ENCODE data around the gene REL.

REL gene

GRCh38 chr2:60934165-60934722 is 52.9 kb downstream of the REL start:
- H3K27me3 ChIP-seq (ENCODE audit: insufficient read depth, low read length): no peaks in the 10 kb centered on the region
- DNase-seq: no peak
- H2BK120ac ChIP-seq (ENCODE audit: insufficient read depth, low read length, poor library complexity): no peak overlapping the region
- WGBS (ENCODE audit: extremely low coverage, insufficient coverage, insufficient read length): no CpG with 5 or more reads among the region's 2 CpGs
- no peak overlapping the region for H4K12ac ChIP-seq (ENCODE audit: low read depth, low read length)
- H3K4me3 ChIP-seq (ENCODE audit: low read depth, low read length): no peak overlapping the region
- H4K8ac ChIP-seq (ENCODE audit: low read depth, low read length): no peak overlapping the region
- no peak overlapping the region for H3K18ac ChIP-seq (ENCODE audit: low read length)
- H3K27ac ChIP-seq (ENCODE audit: low read depth, low read length): no peak overlapping the region
- no peak overlapping the region for H3K23ac ChIP-seq (ENCODE audit: low read length)
- H3K4ac ChIP-seq (ENCODE audit: low read depth, low read length): no peak overlapping the region
- H2BK12ac ChIP-seq (ENCODE audit: low read length): no peak overlapping the region
- H3K4me2 ChIP-seq (ENCODE audit: low read length): no peak overlapping the region
- no peaks in the 10 kb centered on the region for H3K79me2 ChIP-seq (ENCODE audit: control insufficient read depth, insufficient read depth, low read length, poor library complexity)
- no peak overlapping the region for H4K91ac ChIP-seq (ENCODE audit: low read depth, low read length)
- H2BK5ac ChIP-seq (ENCODE audit: low read depth, low read length, poor library complexity): no peak overlapping the region
- no peak overlapping the region for H2AK5ac ChIP-seq (ENCODE audit: low read length)
- H3K14ac ChIP-seq (ENCODE audit: low read length): no peak overlapping the region
- H3K9ac ChIP-seq (ENCODE audit: low read length): no peak overlapping the region
- H3K36me3 ChIP-seq (ENCODE audit: control insufficient read depth in 1 of 2, insufficient read depth in 2 of 2, low read length in 2 of 2): no peaks in the 10 kb centered on the region
- no peaks in the 10 kb centered on the region for H3K4me1 ChIP-seq (ENCODE audit: control insufficient read depth in 1 of 2, insufficient read depth in 2 of 2, low read length in 2 of 2)
- peaks cover 3% of the 10 kb centered on the region for H3K9me3 ChIP-seq (ENCODE audit: insufficient read depth, low read depth, low read length)
- no peak overlapping the region for H2AFZ ChIP-seq (ENCODE audit: insufficient read depth, low read length, poor library complexity)
- no peaks in the 10 kb centered on the region for H3K79me1 ChIP-seq (ENCODE audit: low read length)

GRCh38 chr2:60936757-60937156 is 55.4 kb downstream of the REL start:
- Histone ChIP-seq H3K4me3 (ENCODE audit: low read depth, low read length) (no peak overlapping the region), H2BK120ac (ENCODE audit: insufficient read depth, low read length, poor library complexity) (no peak overlapping the region), H2BK5ac (ENCODE audit: low read depth, low read length, poor library complexity) (no peak overlapping the region), H4K8ac (ENCODE audit: low read depth, low read length) (no peak overlapping the region), H3K79me1 (ENCODE audit: low read length) (no peaks in the 10 kb centered on the region), H4K91ac (ENCODE audit: low read depth, low read length) (no peak overlapping the region), H2BK12ac (ENCODE audit: low read length) (no peak overlapping the region), H3K18ac (ENCODE audit: low read length) (no peak overlapping the region), H3K4ac (ENCODE audit: low read depth, low read length) (no peak overlapping the region), H3K27me3 (ENCODE audit: insufficient read depth, low read length) (no peaks in the 10 kb centered on the region), H3K14ac (ENCODE audit: low read length) (no peak overlapping the region), H3K23ac (ENCODE audit: low read length) (no peak overlapping the region), H3K27ac (ENCODE audit: low read depth, low read length) (no peak overlapping the region), H4K12ac (ENCODE audit: low read depth, low read length) (no peak overlapping the region), H3K4me2 (ENCODE audit: low read length) (no peak overlapping the region), H3K9me3 (ENCODE audit: insufficient read depth, low read depth, low read length) (peaks cover 3% of the 10 kb centered on the region), H3K36me3 (ENCODE audit: control insufficient read depth in 1 of 2, insufficient read depth in 2 of 2, low read length in 2 of 2) (no peaks in the 10 kb centered on the region), H3K4me1 (ENCODE audit: control insufficient read depth in 1 of 2, insufficient read depth in 2 of 2, low read length in 2 of 2) (no peaks in the 10 kb centered on the region), H3K79me2 (ENCODE audit: control insufficient read depth, insufficient read depth, low read length, poor library complexity) (no peaks in the 10 kb centered on the region), H3K9ac (ENCODE audit: low read length) (no peak overlapping the region), H2AFZ (ENCODE audit: insufficient read depth, low read length, poor library complexity) (no peak overlapping the region), H2AK5ac (ENCODE audit: low read length) (no peak overlapping the region)
- DNase-seq: no peak
- WGBS (ENCODE audit: extremely low coverage, insufficient coverage, insufficient read length): no CpG with 5 or more reads among the region's 5 CpGs

GRCh38 chr2:60938301-60938700 is 56.9 kb downstream of the REL start:
- Histone ChIP-seq H4K8ac (ENCODE audit: low read depth, low read length) (no peak overlapping the region), H3K27me3 (ENCODE audit: insufficient read depth, low read length) (no peaks in the 10 kb centered on the region), H2AFZ (ENCODE audit: insufficient read depth, low read length, poor library complexity) (no peak overlapping the region), H4K12ac (ENCODE audit: low read depth, low read length) (no peak overlapping the region), H2BK5ac (ENCODE audit: low read depth, low read length, poor library complexity) (no peak overlapping the region), H3K79me2 (ENCODE audit: control insufficient read depth, insufficient read depth, low read length, poor library complexity) (no peaks in the 10 kb centered on the region), H3K14ac (ENCODE audit: low read length) (no peak overlapping the region), H3K4me3 (ENCODE audit: low read depth, low read length) (no peak overlapping the region), H2BK12ac (ENCODE audit: low read length) (no peak overlapping the region), H2AK5ac (ENCODE audit: low read length) (no peak overlapping the region), H3K4ac (ENCODE audit: low read depth, low read length) (no peak overlapping the region), H3K4me1 (ENCODE audit: control insufficient read depth in 1 of 2, insufficient read depth in 2 of 2, low read length in 2 of 2) (no peaks in the 10 kb centered on the region), H2BK120ac (ENCODE audit: insufficient read depth, low read length, poor library complexity) (no peak overlapping the region), H3K23ac (ENCODE audit: low read length) (no peak overlapping the region), H3K27ac (ENCODE audit: low read depth, low read length) (no peak overlapping the region), H4K91ac (ENCODE audit: low read depth, low read length) (no peak overlapping the region), H3K18ac (ENCODE audit: low read length) (no peak overlapping the region), H3K36me3 (ENCODE audit: control insufficient read depth in 1 of 2, insufficient read depth in 2 of 2, low read length in 2 of 2) (no peaks in the 10 kb centered on the region), H3K79me1 (ENCODE audit: low read length) (no peaks in the 10 kb centered on the region), H3K9ac (ENCODE audit: low read length) (no peak overlapping the region), H3K4me2 (ENCODE audit: low read length) (no peak overlapping the region), H3K9me3 (ENCODE audit: insufficient read depth, low read depth, low read length) (peaks cover 3% of the 10 kb centered on the region)
- WGBS (ENCODE audit: extremely low coverage, insufficient coverage, insufficient read length): no CpG with 5 or more reads among the region's 7 CpGs
- no peak for DNase-seq

- Histone ChIP-seq H2BK5ac (ENCODE audit: low read depth, low read length, poor library complexity) (no peak overlapping the region), H3K79me1 (ENCODE audit: low read length) (no peaks in the 10 kb centered on the region), H3K9me3 (ENCODE audit: insufficient read depth, low read depth, low read length) (peaks cover 3% of the 10 kb centered on the region), H2AK5ac (ENCODE audit: low read length) (no peak overlapping the region), H3K79me2 (ENCODE audit: control insufficient read depth, insufficient read depth, low read length, poor library complexity) (no peaks in the 10 kb centered on the region), H3K9ac (ENCODE audit: low read length) (no peak overlapping the region), H2BK120ac (ENCODE audit: insufficient read depth, low read length, poor library complexity) (no peak overlapping the region), H2AFZ (ENCODE audit: insufficient read depth, low read length, poor library complexity) (no peak overlapping the region), H3K14ac (ENCODE audit: low read length) (no peak overlapping the region), H3K27ac (ENCODE audit: low read depth, low read length) (no peak overlapping the region), H3K36me3 (ENCODE audit: control insufficient read depth in 1 of 2, insufficient read depth in 2 of 2, low read length in 2 of 2) (no peaks in the 10 kb centered on the region), H4K91ac (ENCODE audit: low read depth, low read length) (no peak overlapping the region), H3K18ac (ENCODE audit: low read length) (no peak overlapping the region), H3K4me3 (ENCODE audit: low read depth, low read length) (no peak overlapping the region), H3K4me1 (ENCODE audit: control insufficient read depth in 1 of 2, insufficient read depth in 2 of 2, low read length in 2 of 2) (no peaks in the 10 kb centered on the region), H2BK12ac (ENCODE audit: low read length) (no peak overlapping the region), H4K12ac (ENCODE audit: low read depth, low read length) (no peak overlapping the region), H3K27me3 (ENCODE audit: insufficient read depth, low read length) (no peaks in the 10 kb centered on the region), H3K4me2 (ENCODE audit: low read length) (no peak overlapping the region), H4K8ac (ENCODE audit: low read depth, low read length) (no peak overlapping the region), H3K4ac (ENCODE audit: low read depth, low read length) (no peak overlapping the region), H3K23ac (ENCODE audit: low read length) (no peak overlapping the region)
- WGBS (ENCODE audit: extremely low coverage, insufficient coverage, insufficient read length): no CpG with 5 or more reads among the region's 2 CpGs
- no peak for DNase-seq
These were observed 58.2 kb downstream of the REL start for GRCh38 chr2:60939622-60940021.

Measured in trophoblast cell (in vitro differentiated cells and primary cell).